ENCODE data around the gene POLR2E.

POLR2E gene

DNA sequence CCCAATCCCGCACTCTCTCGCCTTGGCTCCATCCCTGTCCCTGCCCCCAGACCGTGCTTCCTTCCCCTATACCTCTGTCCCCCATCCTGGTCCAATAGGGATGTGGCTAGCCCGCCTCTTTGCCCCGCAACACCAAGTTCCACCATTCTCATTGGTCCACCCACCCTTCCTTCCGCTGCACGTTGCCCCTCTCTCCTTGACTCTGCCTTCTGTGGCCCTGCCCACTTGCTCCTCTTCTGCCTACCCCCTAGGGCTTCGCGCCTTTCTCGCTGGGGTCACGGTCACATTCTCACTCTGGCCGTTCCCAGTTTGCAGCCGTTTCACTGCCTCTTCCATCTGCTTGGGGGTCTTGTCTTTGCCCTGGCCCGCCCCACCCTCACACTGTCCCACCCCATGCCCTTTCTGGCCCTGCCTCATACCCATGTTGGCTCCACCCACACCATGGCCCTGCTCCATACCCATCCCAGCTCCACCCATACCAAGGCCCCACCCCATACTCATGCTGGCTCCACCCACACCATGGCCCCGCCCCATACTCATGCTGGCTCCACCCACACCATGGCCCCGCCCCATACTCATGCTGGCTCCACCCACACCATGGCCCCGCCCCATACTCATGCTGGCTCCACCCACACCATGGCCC lies 32.7 kb downstream of the POLR2E start:
- peak; percentile 75 for DNase-seq (ENCODE audit: low spot score)
- TF ChIP-seq, protein P1, sequence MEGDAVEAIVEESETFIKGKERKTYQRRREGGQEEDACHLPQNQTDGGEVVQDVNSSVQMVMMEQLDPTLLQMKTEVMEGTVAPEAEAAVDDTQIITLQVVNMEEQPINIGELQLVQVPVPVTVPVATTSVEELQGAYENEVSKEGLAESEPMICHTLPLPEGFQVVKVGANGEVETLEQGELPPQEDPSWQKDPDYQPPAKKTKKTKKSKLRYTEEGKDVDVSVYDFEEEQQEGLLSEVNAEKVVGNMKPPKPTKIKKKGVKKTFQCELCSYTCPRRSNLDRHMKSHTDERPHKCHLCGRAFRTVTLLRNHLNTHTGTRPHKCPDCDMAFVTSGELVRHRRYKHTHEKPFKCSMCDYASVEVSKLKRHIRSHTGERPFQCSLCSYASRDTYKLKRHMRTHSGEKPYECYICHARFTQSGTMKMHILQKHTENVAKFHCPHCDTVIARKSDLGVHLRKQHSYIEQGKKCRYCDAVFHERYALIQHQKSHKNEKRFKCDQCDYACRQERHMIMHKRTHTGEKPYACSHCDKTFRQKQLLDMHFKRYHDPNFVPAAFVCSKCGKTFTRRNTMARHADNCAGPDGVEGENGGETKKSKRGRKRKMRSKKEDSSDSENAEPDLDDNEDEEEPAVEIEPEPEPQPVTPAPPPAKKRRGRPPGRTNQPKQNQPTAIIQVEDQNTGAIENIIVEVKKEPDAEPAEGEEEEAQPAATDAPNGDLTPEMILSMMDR (IDR thresholded peaks at IDR 0.05; ENCODE audit: extremely low read depth, missing control alignments), result no peak

DNA sequence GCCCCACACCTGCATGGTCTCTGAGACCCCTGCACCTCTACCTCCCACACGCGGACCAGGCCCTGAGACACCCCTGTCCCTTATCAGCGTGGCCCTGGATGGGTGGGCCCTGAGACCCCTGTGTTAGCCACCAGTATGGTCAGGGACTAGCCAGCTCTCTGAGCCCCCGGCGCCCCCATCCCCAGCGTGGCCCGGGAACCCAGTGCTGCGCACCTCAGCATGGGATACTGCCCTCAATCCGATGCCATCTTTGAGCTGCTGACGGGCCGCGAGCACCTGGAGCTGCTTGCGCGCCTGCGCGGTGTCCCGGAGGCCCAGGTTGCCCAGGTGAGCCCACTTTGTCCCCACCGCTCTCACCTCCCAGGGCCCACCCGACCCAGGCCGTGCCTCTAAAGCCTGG lies 33.2 kb downstream of the POLR2E start:
- DNase-seq (ENCODE audit: low spot score), result no peak
- TF ChIP-seq, protein P1 (IDR thresholded peaks at IDR 0.05; ENCODE audit: extremely low read depth, missing control alignments), result no peak

DNA sequence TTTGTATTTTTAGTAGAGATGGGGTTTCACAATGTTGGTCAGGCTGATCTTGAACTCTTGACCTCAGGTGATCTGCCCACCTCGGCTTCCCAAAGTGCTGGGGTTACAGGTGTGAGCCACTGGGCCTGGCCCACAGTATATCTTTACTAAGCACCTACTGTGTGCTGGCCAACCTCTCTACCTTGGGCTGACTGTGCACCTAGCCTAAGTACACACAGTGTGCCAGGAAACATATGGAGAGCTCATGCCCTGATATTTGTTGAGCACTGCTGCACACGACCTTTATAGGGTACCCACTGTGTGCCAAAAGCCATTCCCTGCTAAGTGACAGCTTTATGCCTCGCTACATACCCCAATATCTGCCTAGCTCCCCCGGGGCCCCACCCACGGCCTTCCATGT lies 34.5 kb downstream of the POLR2E start:
- DNase-seq (ENCODE audit: low spot score), result no peak
- TF ChIP-seq, protein P1 (IDR thresholded peaks at IDR 0.05; ENCODE audit: extremely low read depth, missing control alignments), result no peak

DNA sequence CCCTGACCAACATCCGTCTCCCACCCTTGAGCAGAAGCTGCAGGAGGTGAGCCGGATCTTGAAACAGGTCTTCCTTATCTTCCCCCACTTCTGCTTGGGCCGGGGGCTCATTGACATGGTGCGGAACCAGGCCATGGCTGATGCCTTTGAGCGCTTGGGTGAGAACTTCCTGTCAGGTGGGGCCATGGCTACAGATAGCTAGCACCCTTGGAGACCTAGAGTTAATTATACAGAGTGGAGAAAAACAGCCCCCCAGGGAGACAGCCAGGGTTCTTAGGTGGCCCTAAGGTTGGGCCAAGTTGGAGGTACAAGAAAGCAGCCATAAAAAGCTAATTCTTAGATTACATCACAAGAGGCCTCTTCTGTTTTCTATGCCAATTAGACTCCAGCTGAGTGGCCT lies 37.1 kb downstream of the POLR2E start:
- TF ChIP-seq, protein P1 (IDR thresholded peaks at IDR 0.05; ENCODE audit: extremely low read depth, missing control alignments), result no peak
- DNase-seq (ENCODE audit: low spot score), result no peak

DNA sequence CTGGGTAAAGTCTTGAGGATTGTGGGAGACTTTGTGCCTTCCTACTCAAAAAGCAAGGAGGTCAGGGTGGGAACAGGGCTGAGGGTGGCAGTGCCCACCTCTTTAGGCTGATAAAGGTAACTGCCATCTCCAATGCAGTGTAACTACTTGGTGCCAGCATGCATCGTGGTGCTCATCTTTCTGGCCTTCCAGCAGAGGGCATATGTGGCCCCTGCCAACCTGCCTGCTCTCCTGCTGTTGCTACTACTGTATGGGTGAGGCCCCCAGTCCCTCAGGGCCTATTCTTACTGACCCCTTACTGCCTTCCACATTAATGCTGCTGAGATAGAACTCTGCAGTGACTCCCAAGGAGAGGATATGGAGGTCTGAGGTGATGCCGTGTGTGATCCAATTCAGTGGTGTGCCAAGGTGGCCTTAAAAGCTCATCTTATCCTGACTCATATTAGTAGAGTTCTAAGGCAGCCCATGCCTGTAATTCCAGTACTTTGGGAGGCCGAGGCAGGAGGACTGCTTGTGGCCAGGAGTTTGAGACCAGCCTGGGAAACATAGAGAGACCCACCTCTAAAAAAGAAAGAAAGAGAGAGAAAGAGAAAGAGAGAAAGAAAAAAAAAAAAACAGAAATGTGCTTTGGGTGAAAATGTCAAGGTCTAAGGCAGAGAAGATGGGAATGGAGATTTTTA lies 37.9 kb downstream of the POLR2E start:
- TF ChIP-seq, protein P1 (IDR thresholded peaks at IDR 0.05; ENCODE audit: extremely low read depth, missing control alignments), result peak; percentile 40
- peak; percentile 63 for DNase-seq (ENCODE audit: low spot score)

DNA sequence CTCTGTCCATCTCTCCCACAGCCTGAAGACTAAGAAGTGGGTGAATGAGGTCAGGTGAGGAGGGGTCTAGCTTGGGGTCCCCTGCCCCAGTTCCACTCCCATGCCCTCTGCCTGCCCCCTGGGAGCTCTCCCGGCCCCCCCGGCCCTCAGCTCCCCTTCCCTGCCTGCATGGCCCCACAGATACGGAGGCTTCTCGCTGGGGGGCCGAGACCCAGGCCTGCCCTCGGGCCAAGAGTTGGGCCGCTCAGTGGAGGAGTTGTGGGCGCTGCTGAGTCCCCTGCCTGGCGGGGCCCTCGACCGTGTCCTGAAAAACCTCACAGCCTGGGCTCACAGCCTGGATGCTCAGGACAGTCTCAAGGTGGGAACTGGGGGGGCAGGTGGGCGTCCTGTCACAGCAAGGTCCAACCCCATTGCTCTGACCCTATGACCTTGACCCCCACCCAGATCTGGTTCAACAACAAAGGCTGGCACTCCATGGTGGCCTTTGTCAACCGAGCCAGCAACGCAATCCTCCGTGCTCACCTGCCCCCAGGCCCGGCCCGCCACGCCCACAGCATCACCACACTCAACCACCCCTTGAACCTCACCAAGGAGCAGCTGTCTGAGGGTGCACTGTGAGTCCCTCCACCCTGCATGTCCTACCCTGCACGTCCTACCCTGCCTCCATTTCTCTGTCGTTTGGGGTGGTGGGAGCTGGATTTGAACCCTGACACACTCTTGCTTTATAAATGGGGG lies 39.1 kb downstream of the POLR2E start:
- no peak for DNase-seq (ENCODE audit: low spot score)
- TF ChIP-seq, protein P1 (IDR thresholded peaks at IDR 0.05; ENCODE audit: extremely low read depth, missing control alignments), result no peak

DNA sequence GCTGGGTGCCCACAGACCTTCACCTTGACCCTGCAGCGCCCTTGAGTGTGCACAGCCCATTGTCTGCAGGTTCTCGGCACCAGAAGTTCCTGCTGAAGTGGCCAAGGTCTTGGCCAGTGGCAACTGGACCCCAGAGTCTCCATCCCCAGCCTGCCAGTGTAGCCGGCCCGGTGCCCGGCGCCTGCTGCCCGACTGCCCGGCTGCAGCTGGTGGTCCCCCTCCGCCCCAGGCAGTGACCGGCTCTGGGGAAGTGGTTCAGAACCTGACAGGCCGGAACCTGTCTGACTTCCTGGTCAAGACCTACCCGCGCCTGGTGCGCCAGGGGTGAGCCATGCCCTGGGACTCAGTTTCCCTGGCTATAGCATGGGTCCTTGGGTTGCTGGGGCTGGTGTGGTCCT lies 40.1 kb downstream of the POLR2E start:
- DNase-seq (ENCODE audit: low spot score), result no peak
- TF ChIP-seq, protein P1 (IDR thresholded peaks at IDR 0.05; ENCODE audit: extremely low read depth, missing control alignments), result no peak

All from GM20000 (cell line).